HL-60 (cell line): ENCODE data around the gene SUSD2.

Source experiments
- DNase-seq, 2 experiments: peaks; one replicate each; pipeline ENCODE4 v3.0.0-alpha.2; 2010 to 2020; ENCODE audit warnings: low read depth in 1 of 2, low spot score in 1 of 2
- H3K27ac ChIP-seq: fragments of 250-450 bp; sonication (Bioruptor Pico); replicated peaks from 2 replicates; pipeline ENCODE4 v1.5.1; 2020; ENCODE audit warnings: mild to moderate bottlenecking, moderate library complexity
- H3K27me3 ChIP-seq: fragments of 250-450 bp; sonication (Bioruptor Pico); 2 replicates; pipeline ENCODE4 v1.5.1; 2021; ENCODE audit warnings: mild to moderate bottlenecking, moderate library complexity; ENCODE audit not compliant: insufficient read depth, poor library complexity, severe bottlenecking
- H3K4me3 ChIP-seq: replicated peaks from 2 replicates; pipeline ENCODE4 v1.5.1; 2011; ENCODE audit warnings: mild to moderate bottlenecking, control low read depth, low read length; ENCODE audit not compliant: insufficient read depth
- CTCF ChIP-seq: IDR thresholded peaks from one replicate; pipeline ENCODE4 v1.5.1; 2011; ENCODE audit warnings: low read length, control low read depth, inconsistent platforms; ENCODE audit not compliant: insufficient read depth
- GABPA ChIP-seq: IDR thresholded peaks from 2 replicates; pipeline ENCODE4 v1.6.1; 2012; ENCODE audit warnings: low read depth
- POLR2AphosphoS5 ChIP-seq: IDR thresholded peaks from 2 replicates; pipeline ENCODE4 v1.6.1; 2012; ENCODE audit warnings: low read depth
- REST ChIP-seq: IDR thresholded peaks from 2 replicates; pipeline ENCODE4 v1.6.1; 2012; ENCODE audit warnings: low read depth; ENCODE audit not compliant: insufficient replicate concordance
- SPI1 ChIP-seq: IDR thresholded peaks from 2 replicates; pipeline ENCODE4 v1.6.1; 2012; ENCODE audit warnings: low read depth, mild to moderate bottlenecking, borderline replicate concordance

SUSD2 gene

GRCh38 chr22:24176630-24177029 is 4.7 kb upstream of the SUSD2 start:
- TF ChIP-seq POLR2AphosphoS5 = no peak
- TF ChIP-seq CTCF = no peak
- no peak for TF ChIP-seq GABPA
- TF ChIP-seq REST = no peak
- no peak for TF ChIP-seq SPI1
- no peaks in the 10 kb centered on the region for H3K27me3 ChIP-seq
- H3K27ac ChIP-seq = no peak overlapping the region
- H3K4me3 ChIP-seq = no peak overlapping the region
- DNase-seq = no peak

- Histone ChIP-seq H3K27ac (no peak overlapping the region), H3K27me3 (no peaks in the 10 kb centered on the region), H3K4me3 (no peak overlapping the region)
- no peak for DNase-seq
- no peak for TF ChIP-seq GABPA
- no peak for TF ChIP-seq REST
- no peak for TF ChIP-seq CTCF
- no peak for TF ChIP-seq POLR2AphosphoS5
- no peak for TF ChIP-seq SPI1
These were observed 4.2 kb upstream of the SUSD2 start for GRCh38 chr22:24177045-24177444.

- no peak for TF ChIP-seq POLR2AphosphoS5
- no peak for TF ChIP-seq REST
- no peak for TF ChIP-seq CTCF
- TF ChIP-seq GABPA = no peak
- TF ChIP-seq SPI1 = no peak
- no peak for DNase-seq
- H3K4me3 ChIP-seq = no peak overlapping the region
- no peaks in the 10 kb centered on the region for H3K27me3 ChIP-seq
- no peak overlapping the region for H3K27ac ChIP-seq
These were observed 3.8 kb upstream of the SUSD2 start for GRCh38 chr22:24177456-24177855.
